BLaER1 treated with 17β-estradiol and CSF1 and Interleukin-3, amounts not matched to agents 10 nM and 100 nM (cell line): ENCODE results near the gene METTL21A.

Experiments used
- H3K27ac ChIP-seq, 11 experiments: shearing (Covaris generic); formaldehyde crosslinking; 2 replicates each; pipeline ENCODE4 v1.8.1; 2022
- H3K27me3 ChIP-seq, 11 experiments: shearing (Covaris generic); formaldehyde crosslinking; 2 replicates each; pipeline ENCODE4 v1.8.1; 2022
- H3K36me3 ChIP-seq, 11 experiments: shearing (Covaris generic); formaldehyde crosslinking; 2 replicates each; pipeline ENCODE4 v1.8.1; 2022
- H3K4me1 ChIP-seq, 10 experiments: shearing (Covaris generic); formaldehyde crosslinking; 2 replicates each; pipeline ENCODE4 v1.8.1; 2022
- H3K4me2 ChIP-seq, 11 experiments: shearing (Covaris generic); formaldehyde crosslinking; 2 replicates each; pipeline ENCODE4 v1.8.1; 2022
- H3K4me3 ChIP-seq, 10 experiments: shearing (Covaris generic); formaldehyde crosslinking; 2 replicates each; pipeline ENCODE4 v1.8.1; 2022
- H3K9ac ChIP-seq, 11 experiments: shearing (Covaris generic); formaldehyde crosslinking; 2 replicates each; pipeline ENCODE4 v1.8.1; 2022
- H3K9me3 ChIP-seq, 11 experiments: shearing (Covaris generic); formaldehyde crosslinking; replicated peaks in 1 of 11; 2 replicates each; pipeline ENCODE4 v1.8.1; 2022
- H4K20me1 ChIP-seq, 11 experiments: shearing (Covaris generic); formaldehyde crosslinking; 2 replicates each; pipeline ENCODE4 v1.8.1; 2022
- Cebpa-rat ChIP-seq, 11 experiments: shearing (Covaris generic); IDR thresholded peaks; 2 replicates each; pipeline ENCODE4 v1.8.1; 2022

Gene METTL21A

GRCh38 chr2:207593277-207593676 lies 31.9 kb downstream of the METTL21A start:
- Histone ChIP-seq H3K4me1 (peaks cover 0 to 5% (median 0%) of the 10 kb centered on the region in 10 experiments; a peak in 1 of 20 replicates), H3K9ac (no peak overlapping the region), H3K4me2 (no peak overlapping the region), H3K4me3 (no peak overlapping the region), H3K9me3 (peaks cover 27 to 52% (median 46%) of the 10 kb centered on the region in 11 experiments), H3K36me3 (peaks cover 93 to 100% (median 98%) of the 10 kb centered on the region in 11 experiments), H3K27ac (no peak overlapping the region), H3K27me3 (no peaks in the 10 kb centered on the region), H4K20me1 (peaks cover 0 to 23% (median 9%) of the 10 kb centered on the region in 11 experiments; a peak in 10 of 22 replicates)
- no peak for TF ChIP-seq Cebpa-rat (IDR thresholded peaks at IDR 0.05)

- Histone ChIP-seq H3K36me3 (peaks cover 92 to 100% (median 99%) of the 10 kb centered on the region in 11 experiments), H3K9me3 (peaks cover 27 to 61% (median 53%) of the 10 kb centered on the region in 11 experiments), H3K27me3 (no peaks in the 10 kb centered on the region), H3K4me3 (no peak overlapping the region), H3K4me2 (no peak overlapping the region), H3K9ac (no peak overlapping the region), H3K27ac (no peak overlapping the region), H3K4me1 (peaks cover 0 to under 1% (median 0%) of the 10 kb centered on the region in 10 experiments; a peak in 1 of 20 replicates), H4K20me1 (peaks cover 0 to 3% (median 0%) of the 10 kb centered on the region in 11 experiments; a peak in 2 of 22 replicates)
- TF ChIP-seq Cebpa-rat (IDR thresholded peaks at IDR 0.05), result no peak
Observed at GRCh38 chr2:207589143-207589542, 36.1 kb downstream of the METTL21A start.

- Histone ChIP-seq H3K4me3 (no peak overlapping the region), H3K9me3 (peaks cover 23 to 51% (median 42%) of the 10 kb centered on the region in 11 experiments), H3K36me3 (peaks cover 91 to 100% (median 99%) of the 10 kb centered on the region in 11 experiments), H3K27me3 (no peaks in the 10 kb centered on the region), H4K20me1 (peaks cover 0 to 10% (median 0%) of the 10 kb centered on the region in 11 experiments; a peak in 3 of 22 replicates), H3K4me2 (no peak overlapping the region), H3K9ac (no peak overlapping the region), H3K27ac (no peak overlapping the region), H3K4me1 (no peaks in the 10 kb centered on the region)
- 0 out of 22 replicates have a peak, but pooled peaks of 1 of the 11 experiments have one; percentile 11 for TF ChIP-seq Cebpa-rat (IDR thresholded peaks at IDR 0.05)
Observed at GRCh38 chr2:207587305-207587704, 37.9 kb downstream of the METTL21A start.

GRCh38 chr2:207584952-207585351 lies 40.2 kb downstream of the METTL21A start:
- H3K4me2 ChIP-seq, result no peak overlapping the region
- H4K20me1 ChIP-seq, result peaks cover 0 to 21% (median 0%) of the 10 kb centered on the region in 11 experiments; a peak in 3 of 22 replicates
- peaks cover 0 to 28% (median 19%) of the 10 kb centered on the region in 11 experiments; a peak in 18 of 22 replicates for H3K9me3 ChIP-seq
- H3K4me3 ChIP-seq, result no peak overlapping the region
- H3K27me3 ChIP-seq, result no peaks in the 10 kb centered on the region
- no peak for TF ChIP-seq Cebpa-rat (IDR thresholded peaks at IDR 0.05)
- peaks cover 88 to 100% (median 96%) of the 10 kb centered on the region in 11 experiments for H3K36me3 ChIP-seq
- H3K27ac ChIP-seq, result no peak overlapping the region
- H3K9ac ChIP-seq, result no peak overlapping the region
- peaks cover 0 to 5% (median 0%) of the 10 kb centered on the region in 10 experiments; a peak in 1 of 20 replicates for H3K4me1 ChIP-seq

- TF ChIP-seq Cebpa-rat (IDR thresholded peaks at IDR 0.05), result no peak
- Histone ChIP-seq H3K4me1 (no peaks in the 10 kb centered on the region), H3K4me3 (no peak overlapping the region), H3K36me3 (peaks cover 90 to 100% (median 98%) of the 10 kb centered on the region in 11 experiments), H3K9ac (no peak overlapping the region), H3K27me3 (no peaks in the 10 kb centered on the region), H4K20me1 (peaks cover 0 to 29% (median 0%) of the 10 kb centered on the region in 11 experiments; a peak in 6 of 22 replicates), H3K4me2 (no peak overlapping the region), H3K9me3 (no peaks in the 10 kb centered on the region), H3K27ac (no peak overlapping the region)
Observed at GRCh38 chr2:207571370-207571769, 53.8 kb downstream of the METTL21A start.

GRCh38 chr2:207567671-207568070 lies 57.5 kb downstream of the METTL21A start:
- Histone ChIP-seq H4K20me1 (peaks cover 0 to 19% (median 3%) of the 10 kb centered on the region in 11 experiments; a peak in 6 of 22 replicates), H3K36me3 (peaks cover 88 to 100% (median 94%) of the 10 kb centered on the region in 11 experiments)

GRCh38 chr2:207565736-207566500 lies 59.3 kb downstream of the METTL21A start:
- no peak overlapping the region for H3K4me2 ChIP-seq
- no peak overlapping the region for H3K27ac ChIP-seq
- peaks cover 0 to 7% (median 0%) of the 10 kb centered on the region in 10 experiments; a peak in 5 of 20 replicates for H3K4me1 ChIP-seq
- no peaks in the 10 kb centered on the region for H3K9me3 ChIP-seq
- no peak overlapping the region for H3K4me3 ChIP-seq
- no peak for TF ChIP-seq Cebpa-rat (IDR thresholded peaks at IDR 0.05)
- H3K27me3 ChIP-seq, result no peaks in the 10 kb centered on the region
- peaks cover 0 to 17% (median 0%) of the 10 kb centered on the region in 11 experiments; a peak in 5 of 22 replicates for H4K20me1 ChIP-seq
- no peak overlapping the region for H3K9ac ChIP-seq
- peaks cover 86 to 100% (median 94%) of the 10 kb centered on the region in 11 experiments for H3K36me3 ChIP-seq

More at GRCh38 chr2:207567671-207568070, 57.5 kb downstream of the METTL21A start:
- H3K27ac ChIP-seq, result no peak overlapping the region
- no peak overlapping the region for H3K4me3 ChIP-seq
- TF ChIP-seq Cebpa-rat (IDR thresholded peaks at IDR 0.05), result no peak
- H3K9me3 ChIP-seq, result no peaks in the 10 kb centered on the region
- no peaks in the 10 kb centered on the region for H3K27me3 ChIP-seq
- no peak overlapping the region for H3K4me2 ChIP-seq
- H3K4me1 ChIP-seq, result no peaks in the 10 kb centered on the region
- H3K9ac ChIP-seq, result no peak overlapping the region
